SK-N-SH treated with all-trans-retinoic acid at 6 μM for 48 hours (cell line): ENCODE data around the gene B4GAT1.
A peak's percentile ranks its signal among the peaks of the same experiment; 100 is the strongest.
"Not testable (repeated sequence)": the region's sequence is repeated elsewhere in the genome, so short reads cannot be mapped to it uniquely, and the experiment has no call there.

Experiments used
- ATAC-seq: fragments of 200-7000 bp; cut with Tn5 transposase; 3 replicates; pipeline ENCODE4 v1.9.1; 2020; ENCODE audit warnings: mild to moderate bottlenecking, moderate library complexity
- BACH2 ChIP-seq: fragments of 250-450 bp; sonication (Bioruptor Pico); IDR thresholded peaks from 2 replicates; pipeline ENCODE4 v1.9.0; 2021; ENCODE audit warnings: mild to moderate bottlenecking, borderline replicate concordance
- CSRNP3 ChIP-seq: fragments of 250-450 bp; sonication (Bioruptor Pico); IDR thresholded peaks from 2 replicates; pipeline ENCODE4 v1.5.1; 2021; ENCODE audit warnings: mild to moderate bottlenecking, moderate library complexity
- ESRRG ChIP-seq: fragments of 250-450 bp; sonication (Bioruptor Pico); IDR thresholded peaks from 2 replicates; pipeline ENCODE4 v1.6.1; 2021; ENCODE audit warnings: mild to moderate bottlenecking
- GLIS3 ChIP-seq: fragments of 250-450 bp; sonication (Bioruptor Pico); IDR thresholded peaks from 2 replicates; pipeline ENCODE4 v1.5.0; 2020; ENCODE audit warnings: mild to moderate bottlenecking, moderate library complexity
- ISL1 ChIP-seq: fragments of 250-450 bp; sonication (Bioruptor Pico); IDR thresholded peaks from 2 replicates; pipeline ENCODE4 v2.1.2; 2022; ENCODE audit warnings: mild to moderate bottlenecking, moderate library complexity
- PPARA ChIP-seq: fragments of 250-450 bp; sonication (Bioruptor Pico); IDR thresholded peaks from 2 replicates; pipeline ENCODE4 v1.5.0; 2020; ENCODE audit warnings: mild to moderate bottlenecking, borderline replicate concordance
- RARB ChIP-seq: fragments of 250-450 bp; sonication (Bioruptor Pico); IDR thresholded peaks from 2 replicates; pipeline ENCODE4 v1.8.0; 2021; ENCODE audit warnings: mild to moderate bottlenecking, moderate library complexity
- SNAI2 ChIP-seq: fragments of 250-450 bp; sonication (Bioruptor Pico); IDR thresholded peaks from 2 replicates; pipeline ENCODE4 v1.5.0; 2020; ENCODE audit warnings: mild to moderate bottlenecking, moderate library complexity
- TCF4 ChIP-seq: fragments of 250-450 bp; sonication (Bioruptor Pico); IDR thresholded peaks from 2 replicates; pipeline ENCODE4 v1.8.0; 2021; ENCODE audit warnings: mild to moderate bottlenecking, moderate library complexity, borderline replicate concordance
- TOX ChIP-seq: fragments of 250-450 bp; sonication (Bioruptor Pico); IDR thresholded peaks from 2 replicates; pipeline ENCODE4 v1.8.0; 2021; ENCODE audit warnings: mild to moderate bottlenecking, moderate library complexity, borderline replicate concordance
- TSHZ2 ChIP-seq: fragments of 250-450 bp; sonication (Bioruptor Pico); IDR thresholded peaks from 2 replicates; pipeline ENCODE4 v1.5.0; 2020; ENCODE audit warnings: mild to moderate bottlenecking, moderate library complexity
- ZFP3 ChIP-seq: fragments of 250-450 bp; sonication (Bioruptor Pico); IDR thresholded peaks from 2 replicates; pipeline ENCODE4 v1.5.0; 2020; ENCODE audit warnings: mild to moderate bottlenecking, moderate library complexity
- ZNF70 ChIP-seq: fragments of 450-650 bp; formaldehyde crosslinking; IDR thresholded peaks from 2 replicates; pipeline ENCODE4 v1.5.0; 2020; ENCODE audit warnings: mild to moderate bottlenecking, moderate library complexity
- ZNF8 ChIP-seq: fragments of 450-650 bp; formaldehyde crosslinking; IDR thresholded peaks from 2 replicates; pipeline ENCODE4 v1.5.0; 2020; ENCODE audit warnings: mild to moderate bottlenecking, moderate library complexity
- TF ChIP-seq, protein P1 (sequence below): fragments of 250-450 bp; sonication (Bioruptor Pico); IDR thresholded peaks from 2 replicates; pipeline ENCODE4 v1.5.1; 2020; ENCODE audit warnings: low read depth, mild to moderate bottlenecking, moderate library complexity
- TF ChIP-seq, protein P2 (sequence below): fragments of 250-450 bp; sonication (Bioruptor Pico); IDR thresholded peaks from 2 replicates; pipeline ENCODE4 v1.8.0; 2021; ENCODE audit warnings: low read depth, mild to moderate bottlenecking, moderate library complexity, borderline replicate concordance

B4GAT1 gene

GRCh38 chr11:66388780-66389386, 41.5 kb upstream of the B4GAT1 start:
- TF ChIP-seq PPARA (CRISPR knock-in tag) (no peak), ISL1 (CRISPR knock-in tag) (no peak)
- ATAC-seq, result peak; percentile 84

DNA sequence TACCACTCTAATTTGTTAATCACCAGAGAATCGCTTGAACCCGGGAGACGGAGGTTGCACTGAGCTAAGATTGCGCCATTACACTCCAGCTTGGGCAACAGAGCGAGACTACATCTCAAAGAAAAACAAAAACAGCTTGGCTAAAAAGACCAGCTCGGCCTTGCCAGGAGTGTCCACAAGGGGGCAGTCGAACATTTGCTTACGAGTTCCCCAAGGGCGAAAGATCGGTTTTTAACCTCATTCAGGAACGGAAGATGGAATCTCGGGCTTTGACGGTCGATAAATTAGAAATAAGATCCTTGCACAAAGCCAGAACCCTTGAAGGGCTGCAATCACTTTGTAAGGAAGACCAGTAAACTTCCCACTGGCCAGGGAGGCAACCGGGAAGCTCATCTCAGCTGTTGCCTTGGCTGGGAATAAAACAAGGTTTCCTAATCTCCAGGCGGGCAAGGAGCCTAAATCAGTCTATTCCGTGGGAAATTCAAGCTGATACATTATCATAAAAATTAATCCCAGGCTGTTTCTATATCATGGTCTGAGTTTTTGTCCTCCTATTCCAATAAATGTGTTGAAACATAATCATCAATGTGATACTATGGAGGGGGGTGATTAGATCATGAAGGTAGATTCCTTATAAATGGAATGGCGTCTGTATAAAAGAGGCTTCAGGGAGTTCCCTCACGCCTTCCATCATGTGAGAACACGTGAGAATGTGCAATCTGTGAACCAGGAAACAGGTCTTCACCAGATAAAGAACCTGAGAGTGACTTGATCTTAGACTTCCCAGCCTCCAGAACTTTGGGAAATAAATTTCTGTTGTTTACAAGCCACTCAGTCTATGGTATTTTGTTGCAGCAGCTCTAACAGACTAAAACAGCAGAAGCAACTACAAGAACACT, 39.0 kb upstream of the B4GAT1 start:
- ATAC-seq, result peak; percentile 85
- TF ChIP-seq BACH2 (CRISPR knock-in tag) (no peak), ZNF70 (CRISPR knock-in tag) (no peak), RARB (CRISPR knock-in tag) (no peak), TSHZ2 (CRISPR knock-in tag) (no peak), CSRNP3 (CRISPR knock-in tag) (no peak), TCF4 (CRISPR knock-in tag) (no peak), SNAI2 (CRISPR knock-in tag) (no peak), ISL1 (CRISPR knock-in tag) (no peak), ZFP3 (CRISPR knock-in tag) (no peak)
- TF ChIP-seq, protein P1, sequence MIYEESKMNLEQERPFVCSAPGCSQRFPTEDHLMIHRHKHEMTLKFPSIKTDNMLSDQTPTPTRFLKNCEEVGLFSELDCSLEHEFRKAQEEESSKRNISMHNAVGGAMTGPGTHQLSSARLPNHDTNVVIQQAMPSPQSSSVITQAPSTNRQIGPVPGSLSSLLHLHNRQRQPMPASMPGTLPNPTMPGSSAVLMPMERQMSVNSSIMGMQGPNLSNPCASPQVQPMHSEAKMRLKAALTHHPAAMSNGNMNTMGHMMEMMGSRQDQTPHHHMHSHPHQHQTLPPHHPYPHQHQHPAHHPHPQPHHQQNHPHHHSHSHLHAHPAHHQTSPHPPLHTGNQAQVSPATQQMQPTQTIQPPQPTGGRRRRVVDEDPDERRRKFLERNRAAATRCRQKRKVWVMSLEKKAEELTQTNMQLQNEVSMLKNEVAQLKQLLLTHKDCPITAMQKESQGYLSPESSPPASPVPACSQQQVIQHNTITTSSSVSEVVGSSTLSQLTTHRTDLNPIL (CRISPR knock-in tag), result no peak
- TF ChIP-seq, protein P2, sequence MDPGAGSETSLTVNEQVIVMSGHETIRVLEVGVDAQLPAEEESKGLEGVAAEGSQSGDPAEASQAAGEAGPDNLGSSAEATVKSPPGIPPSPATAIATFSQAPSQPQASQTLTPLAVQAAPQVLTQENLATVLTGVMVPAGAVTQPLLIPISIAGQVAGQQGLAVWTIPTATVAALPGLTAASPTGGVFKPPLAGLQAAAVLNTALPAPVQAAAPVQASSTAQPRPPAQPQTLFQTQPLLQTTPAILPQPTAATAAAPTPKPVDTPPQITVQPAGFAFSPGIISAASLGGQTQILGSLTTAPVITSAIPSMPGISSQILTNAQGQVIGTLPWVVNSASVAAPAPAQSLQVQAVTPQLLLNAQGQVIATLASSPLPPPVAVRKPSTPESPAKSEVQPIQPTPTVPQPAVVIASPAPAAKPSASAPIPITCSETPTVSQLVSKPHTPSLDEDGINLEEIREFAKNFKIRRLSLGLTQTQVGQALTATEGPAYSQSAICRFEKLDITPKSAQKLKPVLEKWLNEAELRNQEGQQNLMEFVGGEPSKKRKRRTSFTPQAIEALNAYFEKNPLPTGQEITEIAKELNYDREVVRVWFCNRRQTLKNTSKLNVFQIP (CRISPR knock-in tag), result no peak

DNA sequence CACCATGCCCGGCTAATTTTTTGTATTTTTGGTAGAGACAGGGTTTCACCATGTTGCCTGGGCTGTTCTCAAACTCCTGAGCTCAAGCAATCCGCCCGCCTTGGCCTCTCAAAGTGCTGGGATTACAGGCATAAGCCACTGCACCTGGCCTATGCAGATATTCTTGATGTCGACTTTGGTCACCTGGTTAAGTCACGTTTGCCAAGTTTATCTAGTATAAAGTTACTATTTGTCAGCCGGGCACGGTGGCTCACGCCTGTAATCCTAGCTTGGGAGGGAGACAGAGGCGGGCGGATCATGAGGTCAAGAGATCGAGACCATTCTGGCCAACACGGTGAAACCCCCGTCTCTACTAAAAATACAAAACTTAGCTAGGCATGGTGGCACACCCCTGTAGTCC, 36.9 kb upstream of the B4GAT1 start:
- ATAC-seq, result not testable (repeated sequence)

DNA sequence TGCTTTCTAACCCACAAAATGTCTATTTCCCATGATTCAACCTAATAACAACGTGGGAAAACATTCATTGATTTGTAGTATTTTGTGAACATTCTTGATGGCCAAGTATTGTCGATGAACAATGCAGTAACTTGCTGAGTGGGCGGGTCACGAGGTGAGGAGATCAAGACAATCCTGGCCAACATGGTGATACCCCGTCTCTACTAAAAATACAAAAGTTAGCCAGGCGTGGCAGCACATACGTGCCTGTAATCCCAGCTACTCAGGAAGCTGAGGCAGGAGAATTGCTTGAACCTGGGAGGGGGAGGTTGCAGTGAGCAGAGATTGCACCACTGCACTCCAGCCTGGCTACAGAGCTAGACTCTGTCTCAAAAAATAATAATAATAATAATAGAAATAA, 32.8 kb upstream of the B4GAT1 start:
- ATAC-seq, result not testable (repeated sequence)

DNA sequence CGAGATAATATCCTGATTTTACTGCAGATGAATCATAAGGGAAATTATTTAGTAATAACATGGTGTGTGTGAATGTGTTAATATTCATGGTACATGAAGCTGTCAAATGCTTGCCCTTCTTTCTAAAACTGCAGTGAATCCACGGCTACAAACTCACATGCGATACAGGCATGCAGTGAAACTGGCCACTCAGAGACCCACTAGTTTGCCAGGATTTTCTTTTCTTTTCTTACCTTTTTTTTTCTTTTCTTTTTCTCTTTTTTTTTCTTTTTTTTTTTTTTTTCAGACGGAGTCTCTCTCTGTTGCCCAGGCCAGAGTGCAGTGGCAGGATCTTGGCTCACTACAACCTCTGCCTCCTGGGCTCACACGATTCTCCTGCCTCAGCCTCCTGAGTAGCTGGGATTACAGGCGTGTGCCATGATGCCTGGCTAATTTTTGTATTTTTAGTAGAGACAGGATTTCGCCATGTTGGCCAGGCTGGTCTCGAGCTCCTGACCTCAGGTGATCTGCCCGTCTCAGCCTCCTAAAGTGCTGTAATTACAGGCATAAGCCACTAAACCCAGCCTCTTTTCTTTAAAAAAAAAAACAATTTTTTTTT, 26.4 kb upstream of the B4GAT1 start:
- ATAC-seq, result not testable (repeated sequence)

DNA sequence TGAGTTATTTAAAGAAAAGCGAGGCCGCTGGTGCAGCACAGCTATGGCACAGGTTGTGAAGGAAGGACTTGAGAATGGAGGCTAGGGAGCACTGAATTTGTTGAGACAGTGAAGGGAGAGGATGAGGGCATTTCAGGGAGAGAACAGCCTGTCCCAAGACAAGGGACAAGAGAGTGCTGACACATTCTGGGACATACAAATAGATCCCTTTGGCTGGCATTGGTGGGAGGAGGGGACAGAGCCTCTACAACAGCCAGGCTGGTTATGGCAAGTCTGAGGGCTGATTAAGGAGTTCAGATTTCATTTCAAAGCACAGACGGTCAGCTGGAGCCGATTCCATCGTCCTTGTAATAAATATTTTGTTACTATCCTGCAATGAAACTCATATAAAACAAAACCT, 25.8 kb upstream of the B4GAT1 start:
- no peak for ATAC-seq
- TF ChIP-seq PPARA (CRISPR knock-in tag) (no peak), RARB (CRISPR knock-in tag) (no peak), ZNF8 (no peak), BACH2 (CRISPR knock-in tag) (no peak), SNAI2 (CRISPR knock-in tag) (no peak), GLIS3 (CRISPR knock-in tag) (no peak), ESRRG (no peak), TOX (no peak)
- TF ChIP-seq, protein P1 (CRISPR knock-in tag), result no peak
